ENCODE measurements around the gene REC8. TPM values are rescaled to one million over a fixed set of nuclear protein-coding genes. Genes with fewer than 3 reads are reported as not detected.
A peak's percentile ranks its signal among the peaks of the same experiment; 100 is the strongest.

The REC8 gene
- total RNA-seq, 1 donor from 2014 or later = 27.8 TPM

DNA sequence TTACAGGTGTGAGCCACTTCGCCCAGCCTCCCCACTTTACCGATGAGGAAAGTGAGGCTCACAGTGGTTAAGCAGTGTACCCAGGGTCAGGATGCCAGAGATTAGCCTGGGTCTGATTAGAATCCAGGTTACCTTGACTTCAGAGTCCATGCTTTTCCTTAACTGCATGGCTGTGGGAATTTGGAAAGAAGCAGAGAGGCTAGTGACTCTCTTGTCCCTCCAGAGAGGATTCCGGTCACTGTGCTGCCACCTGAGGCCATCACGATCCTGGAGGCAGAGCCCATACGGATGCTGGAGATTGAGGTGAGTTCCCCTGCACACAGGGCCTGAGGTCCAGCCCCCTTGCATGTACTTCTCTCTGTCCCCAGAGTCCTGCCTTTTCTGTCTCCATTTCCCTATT, 4.7 kb downstream of the REC8 start:
- Mint-ChIP-seq H3K36me3 (ENCODE audit: low read depth) (peaks cover 52% of the 10 kb centered on the region), H3K27me3 (ENCODE audit: insufficient read depth) (no peaks in the 10 kb centered on the region), H3K27ac (no peak overlapping the region), H3K4me1 (ENCODE audit: low read depth) (peaks cover 1% of the 10 kb centered on the region), H3K4me3 (no peak overlapping the region), H3K9me3 (no peaks in the 10 kb centered on the region)
- intact Hi-C loops (cut with micrococcal nuclease) = no loop called here
- DNase-seq (ENCODE audit: low spot score) = no peak

DNA sequence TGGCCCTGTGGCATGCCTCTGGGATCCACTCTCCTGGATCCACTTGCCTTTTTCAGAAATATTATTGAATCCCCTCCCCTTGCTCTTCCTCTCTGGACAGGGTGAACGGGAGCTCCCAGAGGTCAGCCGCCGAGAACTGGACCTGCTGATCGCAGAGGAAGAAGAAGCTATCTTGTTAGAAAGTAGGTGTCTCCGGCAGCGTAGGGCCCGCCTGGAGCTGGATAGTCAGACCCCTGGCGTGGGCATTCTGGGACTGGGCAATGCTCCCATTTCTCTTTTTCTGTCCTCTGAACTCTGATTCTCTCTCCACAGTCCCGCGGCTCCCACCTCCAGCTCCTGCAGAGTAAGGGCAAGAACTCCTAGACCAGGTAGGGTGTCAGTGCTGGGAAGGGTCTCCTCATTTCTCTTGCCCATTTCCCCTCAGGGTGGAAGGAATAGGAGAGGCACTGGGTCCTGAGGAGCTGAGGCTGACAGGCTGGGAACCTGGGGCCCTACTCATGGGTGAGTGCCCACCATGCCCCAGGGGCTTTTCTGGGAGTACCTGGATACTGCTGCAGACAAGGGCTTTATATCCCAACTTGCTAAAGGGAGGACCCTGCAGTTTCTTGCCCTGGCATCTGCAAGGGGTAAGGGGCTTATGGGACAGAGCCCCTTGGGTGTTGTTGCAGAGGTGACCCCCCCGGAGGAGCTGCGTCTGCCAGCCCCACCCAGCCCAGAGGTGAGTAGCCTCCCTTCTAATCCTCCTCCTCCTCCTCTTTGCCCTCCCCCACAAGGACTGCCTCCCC, 5.4 kb downstream of the REC8 start:
- Mint-ChIP-seq H3K4me1 (ENCODE audit: low read depth) (no peaks in the 10 kb centered on the region), H3K36me3 (ENCODE audit: low read depth) (peaks cover 57% of the 10 kb centered on the region), H3K27me3 (ENCODE audit: insufficient read depth) (no peaks in the 10 kb centered on the region)

GRCh38 chr14:24177891-24178290, 6.0 kb downstream of the REC8 start:
- no peak for DNase-seq (ENCODE audit: low spot score)
- Mint-ChIP-seq H3K36me3 (ENCODE audit: low read depth) (peaks cover 60% of the 10 kb centered on the region), H3K9me3 (no peaks in the 10 kb centered on the region), H3K4me3 (no peak overlapping the region), H3K27ac (peak overlapping the region; percentile 38), H3K4me1 (ENCODE audit: low read depth) (no peaks in the 10 kb centered on the region), H3K27me3 (ENCODE audit: insufficient read depth) (no peaks in the 10 kb centered on the region)
- intact Hi-C loops (cut with micrococcal nuclease) = no loop called here

More for the DNA sequence above, 5.4 kb downstream of the REC8 start:
- no peak for DNase-seq (ENCODE audit: low spot score)
- intact Hi-C loops (cut with micrococcal nuclease) = no loop called here
- no peak overlapping the region for H3K4me3 Mint-ChIP-seq
- H3K9me3 Mint-ChIP-seq = no peaks in the 10 kb centered on the region
- H3K27ac Mint-ChIP-seq = peak overlapping the region; percentile 38

DNA sequence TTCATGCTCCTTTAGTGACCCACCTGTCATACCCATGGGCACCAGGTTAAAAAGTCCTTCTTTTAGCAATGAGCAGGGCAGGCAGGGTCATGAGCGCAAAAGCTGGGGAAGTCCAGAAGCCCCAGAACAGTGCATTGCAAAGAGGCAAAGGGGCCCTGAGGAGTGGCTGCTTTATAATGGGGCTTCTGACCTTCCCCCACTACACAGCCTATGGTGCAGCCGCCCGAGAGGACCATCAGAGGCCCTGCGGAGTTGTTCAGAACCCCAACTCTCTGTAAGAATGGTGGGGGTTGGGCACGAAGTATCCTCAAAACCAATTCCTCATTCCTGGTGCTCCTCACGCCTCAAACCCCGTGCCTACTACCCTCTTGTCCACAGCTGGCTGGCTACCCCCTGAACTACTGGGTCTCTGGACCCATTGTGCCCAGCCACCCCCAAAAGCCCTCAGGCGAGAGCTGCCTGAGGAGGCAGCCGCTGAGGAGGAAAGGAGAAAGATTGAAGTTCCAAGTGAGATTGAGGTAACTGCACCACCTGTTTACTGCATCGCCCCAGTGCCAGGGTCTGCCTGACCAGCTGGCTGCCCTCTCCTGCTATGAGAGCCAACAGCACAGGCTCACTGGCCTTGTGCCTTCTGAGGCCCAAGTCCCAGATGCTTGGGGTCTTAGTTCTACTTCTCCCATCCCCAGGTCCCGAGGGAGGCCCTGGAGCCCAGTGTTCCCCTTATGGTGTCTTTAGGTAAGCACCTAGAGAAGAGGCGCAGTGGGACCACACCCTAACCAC, 6.7 kb downstream of the REC8 start:
- H3K9me3 Mint-ChIP-seq = no peaks in the 10 kb centered on the region
- H3K4me3 Mint-ChIP-seq = no peak overlapping the region
- no peaks in the 10 kb centered on the region for H3K27me3 Mint-ChIP-seq (ENCODE audit: insufficient read depth)
- peaks cover 66% of the 10 kb centered on the region for H3K36me3 Mint-ChIP-seq (ENCODE audit: low read depth)
- no peak for DNase-seq (ENCODE audit: low spot score)
- no peak overlapping the region for H3K27ac Mint-ChIP-seq
- intact Hi-C loops (cut with micrococcal nuclease) = no loop called here
- no peaks in the 10 kb centered on the region for H3K4me1 Mint-ChIP-seq (ENCODE audit: low read depth)

DNA sequence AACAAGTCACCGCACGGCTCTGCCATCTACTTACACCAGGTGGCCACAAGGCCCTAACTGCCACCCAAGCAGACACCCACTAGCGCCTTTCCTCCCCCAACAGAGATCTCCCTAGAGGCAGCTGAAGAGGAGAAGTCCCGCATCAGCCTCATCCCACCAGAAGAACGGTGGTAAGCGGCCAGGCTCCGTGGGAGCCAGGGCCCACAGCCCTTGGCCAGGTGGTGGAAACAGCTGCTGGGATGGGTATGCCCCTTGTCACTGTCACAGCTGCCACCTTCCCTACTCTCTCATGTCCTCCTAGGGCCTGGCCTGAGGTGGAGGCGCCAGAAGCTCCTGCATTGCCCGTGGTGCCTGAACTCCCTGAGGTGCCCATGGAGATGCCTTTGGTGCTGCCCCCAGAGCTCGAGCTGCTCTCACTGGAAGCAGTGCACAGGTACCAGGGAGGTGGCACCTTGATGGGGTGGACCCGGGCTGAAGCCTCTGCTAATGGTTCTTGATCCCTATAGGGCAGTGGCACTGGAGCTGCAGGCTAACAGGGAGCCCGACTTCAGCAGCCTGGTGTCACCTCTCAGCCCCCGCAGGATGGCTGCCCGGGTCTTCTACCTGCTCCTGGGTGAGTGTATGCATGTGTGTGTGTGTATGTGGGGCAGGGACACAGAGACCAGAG, 7.5 kb downstream of the REC8 start:
- intact Hi-C loops (cut with micrococcal nuclease) = no loop called here
- H3K36me3 Mint-ChIP-seq (ENCODE audit: low read depth) = peaks cover 66% of the 10 kb centered on the region
- H3K27me3 Mint-ChIP-seq (ENCODE audit: insufficient read depth) = no peaks in the 10 kb centered on the region
- peak overlapping the region; percentile 44 for H3K27ac Mint-ChIP-seq
- no peaks in the 10 kb centered on the region for H3K9me3 Mint-ChIP-seq
- no peak for DNase-seq (ENCODE audit: low spot score)
- no peak overlapping the region for H3K4me3 Mint-ChIP-seq
- no peaks in the 10 kb centered on the region for H3K4me1 Mint-ChIP-seq (ENCODE audit: low read depth)

DNA sequence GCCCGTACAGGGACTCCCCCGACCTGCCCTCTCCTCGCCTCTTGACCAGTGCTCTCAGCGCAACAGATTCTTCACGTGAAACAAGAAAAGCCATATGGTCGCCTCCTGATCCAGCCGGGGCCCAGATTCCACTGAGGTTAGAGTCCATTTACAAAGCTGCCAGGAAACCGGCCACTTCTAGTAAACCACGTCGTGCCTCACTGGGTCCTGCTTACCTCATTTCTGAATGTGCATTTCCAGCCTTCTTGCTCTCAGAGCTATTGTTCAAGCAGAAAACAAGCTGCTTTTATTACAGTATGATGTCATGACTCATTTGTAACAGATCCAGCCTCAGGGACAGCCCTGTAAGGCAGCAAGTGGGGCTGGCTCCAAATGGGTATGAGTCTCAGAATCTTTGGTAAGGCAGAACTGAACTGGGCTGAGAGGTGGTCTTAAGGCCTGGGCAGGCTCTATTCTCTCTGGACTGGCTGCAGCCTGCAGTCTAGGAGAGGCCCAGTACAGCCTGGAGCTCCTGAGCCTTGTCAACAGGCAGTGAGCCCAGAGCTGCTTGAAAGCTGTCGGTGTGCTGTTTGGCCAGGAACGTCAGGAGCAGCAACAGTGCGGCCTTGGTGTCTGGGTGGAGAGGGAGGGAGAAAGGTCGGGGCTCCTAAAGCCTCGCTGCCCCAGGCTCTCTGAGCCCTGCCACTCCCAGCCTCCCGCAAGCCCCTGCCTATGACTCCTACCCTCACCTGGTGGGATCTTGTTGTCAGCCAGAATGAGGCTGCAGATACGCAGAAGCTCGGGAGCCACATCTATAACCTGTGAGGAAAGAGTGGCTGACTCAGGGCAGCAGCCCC, 8.3 kb downstream of the REC8 start:
- H3K27me3 Mint-ChIP-seq (ENCODE audit: insufficient read depth) = no peaks in the 10 kb centered on the region
- peaks cover 62% of the 10 kb centered on the region for H3K36me3 Mint-ChIP-seq (ENCODE audit: low read depth)

GRCh38 chr14:24181371-24182077, 9.6 kb downstream of the REC8 start:
- intact Hi-C loops (cut with micrococcal nuclease) = no loop called here
- no peak for DNase-seq (ENCODE audit: low spot score)
- no peaks in the 10 kb centered on the region for H3K9me3 Mint-ChIP-seq
- H3K4me1 Mint-ChIP-seq (ENCODE audit: low read depth) = no peaks in the 10 kb centered on the region
- H3K27me3 Mint-ChIP-seq (ENCODE audit: insufficient read depth) = no peaks in the 10 kb centered on the region
- peaks cover 62% of the 10 kb centered on the region for H3K36me3 Mint-ChIP-seq (ENCODE audit: low read depth)
- H3K27ac Mint-ChIP-seq = no peak overlapping the region
- no peak overlapping the region for H3K4me3 Mint-ChIP-seq

More for the DNA sequence above, 8.3 kb downstream of the REC8 start:
- intact Hi-C loops (cut with micrococcal nuclease) = no loop called here
- Mint-ChIP-seq H3K4me1 (ENCODE audit: low read depth) (no peaks in the 10 kb centered on the region), H3K9me3 (no peaks in the 10 kb centered on the region), H3K4me3 (no peak overlapping the region), H3K27ac (no peak overlapping the region)
- no peak for DNase-seq (ENCODE audit: low spot score)

DNA sequence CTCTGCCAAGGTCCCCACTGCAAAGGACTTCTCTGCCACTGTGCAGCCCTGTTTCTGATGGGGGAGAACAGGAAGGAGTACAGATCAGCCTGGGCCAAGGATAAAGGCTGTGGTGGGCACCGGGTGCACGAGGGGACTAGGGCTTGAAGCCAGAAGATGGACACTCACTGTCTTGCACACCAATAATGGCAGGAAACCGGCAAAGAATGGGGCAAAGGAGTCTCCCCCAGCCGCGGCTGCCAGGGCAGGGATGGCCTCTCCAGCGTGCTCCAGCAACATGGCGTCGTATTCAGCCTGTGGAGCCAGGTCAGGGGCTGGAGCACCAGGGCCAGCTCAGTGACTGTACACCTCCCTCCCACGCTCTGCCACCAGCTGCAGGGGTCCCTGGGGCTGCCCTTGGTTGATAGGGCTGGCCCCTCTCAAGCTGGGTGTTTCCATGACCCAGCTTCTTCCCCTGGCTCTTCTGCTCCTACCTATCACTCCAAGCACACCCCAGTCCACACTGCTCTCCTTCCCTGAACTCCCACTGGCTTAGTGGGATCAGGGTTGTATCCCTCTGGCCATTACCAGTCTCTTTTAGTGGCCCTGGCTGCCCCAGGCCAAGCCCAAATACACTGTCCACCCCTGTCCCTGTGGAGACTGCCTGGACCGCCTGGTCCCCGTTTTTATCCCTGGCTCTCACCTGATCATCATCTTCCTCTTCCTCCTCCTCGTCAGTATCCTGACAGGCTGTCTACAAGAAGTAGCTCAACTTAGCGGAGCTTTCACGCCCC, 10.4 kb downstream of the REC8 start:
- peaks cover 4% of the 10 kb centered on the region for H3K4me1 Mint-ChIP-seq (ENCODE audit: low read depth)
- no peak for DNase-seq (ENCODE audit: low spot score)
- H3K36me3 Mint-ChIP-seq (ENCODE audit: low read depth) = peaks cover 64% of the 10 kb centered on the region
- no peaks in the 10 kb centered on the region for H3K27me3 Mint-ChIP-seq (ENCODE audit: insufficient read depth)
- H3K27ac Mint-ChIP-seq = no peak overlapping the region
- intact Hi-C loops (cut with micrococcal nuclease) = no loop called here
- no peak overlapping the region for H3K4me3 Mint-ChIP-seq
- no peaks in the 10 kb centered on the region for H3K9me3 Mint-ChIP-seq

DNA sequence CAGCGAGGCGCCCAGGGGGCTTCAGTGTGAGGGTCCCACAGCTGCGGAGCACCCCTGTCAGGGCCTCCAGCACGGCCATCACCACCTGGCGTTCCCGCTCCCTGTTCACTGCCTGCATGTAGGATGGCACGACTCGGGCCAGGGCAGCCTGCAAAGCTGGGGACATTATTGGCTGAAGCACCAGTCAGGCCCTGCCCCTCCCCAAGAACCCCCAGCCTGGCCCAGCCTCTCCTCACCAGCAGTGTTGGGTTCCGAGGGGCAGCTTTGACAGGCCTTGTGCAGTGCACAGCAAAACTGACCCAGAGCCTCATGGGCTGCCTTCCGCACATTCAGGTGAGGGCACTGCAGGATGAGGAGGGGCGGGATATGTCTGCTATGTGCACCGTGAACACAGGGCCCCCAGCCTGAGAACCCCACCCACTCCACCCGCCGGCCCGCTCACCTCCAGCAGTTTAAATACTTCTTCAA, 11.2 kb downstream of the REC8 start:
- Mint-ChIP-seq H3K9me3 (no peaks in the 10 kb centered on the region), H3K27ac (no peak overlapping the region), H3K4me1 (ENCODE audit: low read depth) (peaks cover 12% of the 10 kb centered on the region), H3K36me3 (ENCODE audit: low read depth) (peaks cover 63% of the 10 kb centered on the region), H3K27me3 (ENCODE audit: insufficient read depth) (no peaks in the 10 kb centered on the region), H3K4me3 (no peak overlapping the region)
- no peak for DNase-seq (ENCODE audit: low spot score)
- intact Hi-C loops (cut with micrococcal nuclease) = no loop called here

- peaks cover 54% of the 10 kb centered on the region for H3K36me3 Mint-ChIP-seq (ENCODE audit: low read depth)
- peaks cover 18% of the 10 kb centered on the region for H3K4me1 Mint-ChIP-seq (ENCODE audit: low read depth)
- H3K27me3 Mint-ChIP-seq (ENCODE audit: insufficient read depth) = no peaks in the 10 kb centered on the region
- DNase-seq (ENCODE audit: low spot score) = no peak
- H3K27ac Mint-ChIP-seq = no peak overlapping the region
- no peaks in the 10 kb centered on the region for H3K9me3 Mint-ChIP-seq
- no peak overlapping the region for H3K4me3 Mint-ChIP-seq
- intact Hi-C loops (cut with micrococcal nuclease) = no loop called here
Observed at GRCh38 chr14:24184104-24184970, 12.5 kb downstream of the REC8 start.

GRCh38 chr14:24185026-24185425, 13.1 kb downstream of the REC8 start:
- no peaks in the 10 kb centered on the region for H3K9me3 Mint-ChIP-seq
- intact Hi-C loops (cut with micrococcal nuclease) = no loop called here

More at GRCh38 chr14:24185026-24185425, 13.1 kb downstream of the REC8 start:
- H3K27ac Mint-ChIP-seq = no peak overlapping the region
- peaks cover 21% of the 10 kb centered on the region for H3K4me1 Mint-ChIP-seq (ENCODE audit: low read depth)
- H3K36me3 Mint-ChIP-seq (ENCODE audit: low read depth) = peaks cover 51% of the 10 kb centered on the region
- H3K4me3 Mint-ChIP-seq = no peak overlapping the region
- no peaks in the 10 kb centered on the region for H3K27me3 Mint-ChIP-seq (ENCODE audit: insufficient read depth)
- DNase-seq (ENCODE audit: low spot score) = no peak

Measured in activated T-helper 1 cell treated with anti-CD3 and anti-CD28 coated beads, Interleukin-12 subunit alpha, Interleukin-12 subunit beta, Interleukin-2, Interleukin-4 antibody, amounts not matched to agents 30 ng/mL and 10 ng/mL and 1 ng/mL, durations not matched to agents 14 hours and 24 hours and 36 hours (primary cell).